Dermis microvascular lymphatic vessel endothelial cell (primary cell): ENCODE data around the gene EIF5AL1. TPM values are rescaled to one million over a fixed set of nuclear protein-coding genes. Genes with fewer than 3 reads are reported as not detected.
"Not testable (repeated sequence)": the region's sequence is repeated elsewhere in the genome, so short reads cannot be mapped to it uniquely, and the experiment has no call there.

ENCODE experiments used
- DNase-seq, 2 donors: peaks; one replicate each; pipeline versions ENCODE4 v3.0.0 to v3.0.0-alpha.2; 2010; ENCODE audit warnings: low read depth in 2 of 2
- total RNA-seq: library from RNA; depleted of rRNA; stranded (reverse); fragments of >200 nt; gene quantifications from 2 replicates; pipeline ENCODE4 v1.2.1, GENCODE V29; 2014

The EIF5AL1 gene
- total RNA-seq, 1 donor from 2014 or later = 0.39 TPM

DNA sequence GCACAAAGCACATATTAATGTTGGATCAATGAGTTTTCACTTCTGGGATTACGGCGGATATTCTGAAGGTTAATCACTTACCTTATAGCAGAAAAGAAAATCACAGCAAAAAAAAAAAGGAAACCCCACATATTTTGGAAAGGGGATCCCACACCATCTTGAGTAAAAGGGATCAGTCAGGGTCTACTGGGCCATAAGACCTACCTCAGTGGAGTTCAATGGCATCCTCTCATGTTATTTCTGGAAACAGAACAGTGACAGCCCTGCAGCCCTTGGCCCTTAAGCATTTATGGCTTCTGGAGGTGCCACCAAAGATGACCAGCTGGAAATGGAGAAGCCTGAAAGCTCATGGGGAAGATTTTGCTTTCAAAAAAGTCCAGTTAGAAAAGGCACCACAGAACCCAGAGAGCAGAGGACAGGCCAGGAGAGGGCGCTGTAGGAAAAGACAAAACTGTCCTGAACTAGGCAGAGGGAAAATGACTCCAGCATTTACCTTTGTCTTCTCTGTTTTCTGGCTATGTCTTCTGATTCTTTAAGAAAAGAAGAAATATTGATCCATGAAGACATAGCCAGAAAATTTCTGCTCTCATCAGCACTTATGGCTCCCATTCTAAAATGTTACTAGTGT, 2.9 kb upstream of the EIF5AL1 start:
- not testable (repeated sequence) for DNase-seq

GRCh38 chr10:79509934-79510508, 2.3 kb upstream of the EIF5AL1 start:
- not testable (repeated sequence) for DNase-seq

DNA sequence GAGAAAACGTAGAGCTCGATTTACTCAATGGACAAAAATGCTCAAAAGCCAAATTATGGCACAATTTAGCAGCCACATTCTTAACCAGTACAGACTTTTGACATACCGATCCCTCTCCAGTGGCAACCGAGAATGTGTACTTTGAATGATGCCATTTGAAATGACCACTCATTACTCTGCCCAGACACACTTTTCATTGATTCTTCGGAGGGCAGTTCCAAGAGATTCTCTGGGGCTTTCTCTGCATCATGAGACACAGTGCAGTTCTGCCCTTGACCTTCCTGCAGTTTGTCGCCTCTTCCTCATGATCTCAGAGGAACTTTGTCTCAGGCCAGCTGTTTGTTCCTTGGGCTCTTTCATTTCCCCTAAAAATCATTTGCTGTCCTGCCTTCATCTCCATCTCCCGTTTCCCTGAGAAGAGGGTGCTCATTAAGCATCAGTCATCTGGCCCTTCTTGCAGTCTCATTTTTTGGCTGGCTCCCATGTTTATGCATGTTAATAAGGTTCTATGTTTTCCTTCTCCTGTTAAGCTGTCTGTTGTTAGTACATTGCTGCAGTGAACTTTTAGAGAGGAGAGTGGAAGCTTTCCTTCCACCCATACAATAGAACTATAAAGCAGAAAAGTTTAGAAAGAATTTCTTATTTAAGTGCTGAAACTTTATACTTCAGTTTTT, 4.3 kb downstream of the EIF5AL1 start:
- not testable (repeated sequence) for DNase-seq

GRCh38 chr10:79517567-79517966, 5.2 kb downstream of the EIF5AL1 start:
- not testable (repeated sequence) for DNase-seq

GRCh38 chr10:79521751-79522150, 9.4 kb downstream of the EIF5AL1 start:
- DNase-seq = not testable (repeated sequence)

DNA sequence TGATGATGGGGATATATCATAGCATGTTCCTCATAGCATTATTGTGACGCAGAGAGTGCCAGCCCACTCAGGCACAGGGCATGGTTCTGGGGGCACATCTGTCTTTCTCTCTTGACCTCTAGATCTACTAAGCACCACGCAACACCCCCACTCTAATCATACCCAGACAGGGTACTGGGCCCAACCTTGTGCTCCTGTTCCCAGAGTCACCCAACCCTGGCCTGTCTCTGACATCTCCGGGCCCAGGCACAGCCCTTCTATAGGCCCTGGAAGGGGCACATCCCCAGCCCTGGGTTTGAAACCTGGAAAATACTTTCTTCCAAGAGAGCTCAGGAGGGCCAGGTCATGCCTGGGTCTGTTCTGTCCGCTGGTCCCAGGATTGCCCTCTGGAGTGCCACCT, 10.1 kb downstream of the EIF5AL1 start:
- not testable (repeated sequence) for DNase-seq

DNA sequence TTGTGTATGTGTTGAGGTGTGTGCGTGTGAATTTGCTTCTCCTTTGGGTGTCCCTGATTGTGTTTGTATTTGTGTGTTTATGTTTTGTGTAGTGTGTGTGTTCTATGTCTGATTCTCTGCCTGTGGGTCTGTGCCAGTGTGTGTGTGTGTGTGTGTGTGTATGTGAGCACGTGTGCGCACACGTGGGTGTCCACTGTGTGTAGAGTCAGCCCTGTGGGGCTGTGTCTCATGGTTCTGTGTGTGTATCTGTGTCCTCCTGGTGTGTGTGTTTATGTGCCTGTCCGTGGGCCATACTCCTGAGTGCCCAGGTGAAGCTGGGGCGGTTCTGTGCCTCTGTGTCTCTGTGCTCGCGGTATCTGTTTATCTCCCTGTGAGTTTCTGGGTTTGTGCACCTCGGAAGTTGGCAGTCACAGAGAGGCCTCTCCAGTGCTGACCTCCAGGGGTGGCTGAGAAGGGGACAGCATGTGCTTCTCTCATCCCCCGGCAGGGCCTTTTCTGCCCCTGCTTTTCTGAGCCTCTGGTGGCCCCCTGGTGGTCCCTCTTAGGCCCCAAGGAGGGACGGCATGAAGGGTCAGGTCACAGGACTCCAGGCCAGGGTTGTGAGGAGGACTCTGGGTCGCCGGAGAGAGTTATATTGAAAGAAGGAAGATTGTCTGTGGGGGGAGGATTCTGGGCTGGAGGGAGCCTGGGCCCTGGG, 11.0 kb downstream of the EIF5AL1 start:
- DNase-seq = not testable (repeated sequence)

DNA sequence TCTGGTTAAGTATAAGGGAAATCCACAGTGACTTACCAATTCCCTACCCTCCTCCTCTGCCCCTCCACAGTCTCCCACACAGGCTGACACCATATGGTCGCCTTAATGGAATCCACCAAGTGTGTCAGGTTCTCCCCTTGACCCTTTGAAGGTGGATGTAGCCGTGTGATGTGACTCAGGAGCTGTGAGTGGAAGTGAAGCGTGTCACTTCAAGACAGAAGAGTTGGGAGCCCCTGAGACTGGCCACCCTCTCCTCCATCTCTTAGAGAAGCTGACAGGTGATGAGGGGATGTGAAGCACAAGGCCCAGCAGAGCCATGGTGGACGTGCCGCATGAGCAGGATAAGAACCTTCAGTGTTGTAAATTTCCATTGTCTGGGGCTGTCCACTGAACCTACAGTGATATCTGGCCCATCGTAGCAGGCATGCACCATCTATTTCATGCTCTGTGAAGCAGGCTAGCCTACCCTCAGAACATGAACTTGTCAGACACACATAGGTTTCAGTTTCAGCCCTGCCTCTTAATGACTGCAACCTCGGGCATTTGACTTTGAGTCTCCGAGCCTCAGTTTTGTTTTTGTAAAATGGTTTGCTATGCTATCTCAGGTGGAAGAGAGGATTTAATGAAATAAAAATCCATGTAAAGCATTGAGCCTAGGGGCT, 12.8 kb downstream of the EIF5AL1 start:
- not testable (repeated sequence) for DNase-seq

DNA sequence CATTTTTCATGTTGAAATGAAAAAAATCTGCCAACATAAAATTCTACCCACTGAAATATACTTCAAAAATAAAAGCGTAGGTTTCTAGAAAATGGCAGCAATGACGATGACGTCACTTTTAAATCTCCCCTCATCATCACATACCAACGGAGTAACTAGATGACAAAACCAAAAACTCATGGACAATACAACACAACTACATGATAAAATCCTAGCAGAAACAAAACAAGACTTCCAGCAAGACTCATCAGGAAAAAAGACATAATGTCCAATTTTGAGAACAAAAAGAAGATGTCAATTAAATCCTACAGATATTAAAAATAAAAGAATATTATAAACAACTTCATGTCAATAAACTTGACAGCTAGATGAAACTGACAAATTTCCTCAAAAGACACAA, 15.9 kb downstream of the EIF5AL1 start:
- DNase-seq = not testable (repeated sequence)

DNA sequence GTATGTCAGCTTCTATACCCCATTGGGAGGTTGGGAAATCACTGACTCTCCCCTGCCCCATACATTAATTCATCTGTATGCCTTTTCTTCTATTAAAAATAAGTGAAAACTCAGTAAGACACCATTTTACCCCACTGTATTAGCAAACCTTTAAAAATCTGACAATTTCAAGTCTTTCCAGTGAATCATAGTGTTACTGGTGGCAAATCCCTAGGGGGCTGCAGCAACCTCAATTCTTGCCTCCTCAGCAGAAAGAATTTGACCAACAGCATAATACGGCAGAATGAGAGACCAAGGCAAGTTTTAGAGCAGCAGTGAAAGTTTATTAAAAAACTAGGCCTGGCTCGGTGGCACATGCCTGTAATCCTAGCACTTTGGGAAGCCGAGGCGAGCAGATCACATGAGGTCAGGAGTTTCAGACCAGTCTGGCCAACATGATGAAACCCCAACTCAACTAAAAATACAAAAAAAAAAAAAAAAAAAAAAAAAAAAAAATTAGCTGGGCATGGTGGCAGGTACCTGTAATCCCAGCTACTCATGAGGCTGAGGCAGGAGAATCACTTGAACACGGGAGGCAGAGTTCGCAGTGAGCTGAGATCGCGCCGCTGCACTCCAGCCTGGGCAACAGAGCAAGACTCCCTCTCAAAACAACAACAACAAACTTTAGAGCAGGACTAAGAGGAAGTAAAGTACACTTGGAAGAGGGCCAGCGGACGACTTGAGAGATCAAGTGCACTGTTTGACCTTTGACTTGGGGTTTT, 21.0 kb downstream of the EIF5AL1 start:
- DNase-seq = not testable (repeated sequence)

GRCh38 chr10:79533903-79534175, 21.5 kb downstream of the EIF5AL1 start:
- DNase-seq = not testable (repeated sequence)

- DNase-seq = not testable (repeated sequence)
These were observed 26.0 kb downstream of the EIF5AL1 start for GRCh38 chr10:79538311-79538710.

- DNase-seq = not testable (repeated sequence)
These were observed 28.6 kb downstream of the EIF5AL1 start for GRCh38 chr10:79540930-79541329.

DNA sequence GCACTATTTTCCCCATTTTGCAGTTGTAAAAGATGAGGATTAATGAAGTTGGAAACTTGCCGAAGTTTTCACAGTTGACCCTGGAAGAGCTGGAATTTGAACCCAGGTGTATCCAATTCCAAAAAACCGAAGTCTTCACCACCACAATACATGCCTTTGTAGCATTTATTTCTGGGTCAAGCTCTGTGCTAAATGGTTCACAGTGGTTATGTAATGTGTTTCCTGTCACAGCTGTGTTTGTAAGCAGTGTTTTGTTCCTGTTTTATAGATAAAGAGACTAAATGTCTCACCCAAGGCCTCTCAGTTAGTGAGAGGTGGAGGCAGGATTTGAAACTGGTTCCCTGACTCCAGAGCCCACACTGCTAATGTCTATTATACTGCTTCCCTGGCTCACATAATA, 30.3 kb downstream of the EIF5AL1 start:
- no peak for DNase-seq

GRCh38 chr10:79544408-79544807, 32.1 kb downstream of the EIF5AL1 start:
- DNase-seq = not testable (repeated sequence)

DNA sequence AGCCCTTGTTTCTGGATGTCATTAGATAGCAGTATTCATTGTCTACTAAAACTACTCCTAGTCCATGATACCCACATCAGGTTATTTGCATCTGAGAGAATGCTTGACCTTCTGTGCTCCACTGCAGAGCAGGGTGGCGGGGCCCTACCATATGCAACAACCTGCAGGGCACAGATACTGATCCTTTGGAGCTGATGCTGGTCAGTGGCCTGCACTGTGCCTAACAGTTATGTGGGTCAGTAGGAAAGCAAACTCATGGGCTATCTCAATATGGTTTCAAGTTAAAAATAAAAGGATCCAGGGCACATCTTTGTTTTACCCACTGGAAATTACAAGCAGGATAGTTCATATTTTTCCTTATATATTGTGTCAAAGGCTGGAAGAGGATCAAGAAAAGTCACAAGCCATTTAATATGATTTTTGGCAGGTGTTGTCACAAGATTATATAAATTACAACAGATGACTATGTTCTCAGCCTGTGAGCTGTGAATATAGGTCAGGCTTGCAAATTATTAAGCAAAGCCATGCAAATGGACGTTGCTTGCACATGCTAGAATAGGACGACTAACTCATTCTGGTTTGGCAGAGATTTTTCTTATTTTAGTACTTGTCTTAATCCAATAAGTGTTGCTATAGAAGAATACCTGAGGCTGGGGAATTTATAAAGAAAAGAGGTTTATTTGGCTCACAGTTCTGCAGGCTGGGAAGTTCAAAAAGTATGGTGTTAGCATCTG, 32.8 kb downstream of the EIF5AL1 start:
- not testable (repeated sequence) for DNase-seq

GRCh38 chr10:79547128-79547527, 34.8 kb downstream of the EIF5AL1 start:
- not testable (repeated sequence) for DNase-seq

GRCh38 chr10:79547973-79548372, 35.6 kb downstream of the EIF5AL1 start:
- DNase-seq = no peak

DNA sequence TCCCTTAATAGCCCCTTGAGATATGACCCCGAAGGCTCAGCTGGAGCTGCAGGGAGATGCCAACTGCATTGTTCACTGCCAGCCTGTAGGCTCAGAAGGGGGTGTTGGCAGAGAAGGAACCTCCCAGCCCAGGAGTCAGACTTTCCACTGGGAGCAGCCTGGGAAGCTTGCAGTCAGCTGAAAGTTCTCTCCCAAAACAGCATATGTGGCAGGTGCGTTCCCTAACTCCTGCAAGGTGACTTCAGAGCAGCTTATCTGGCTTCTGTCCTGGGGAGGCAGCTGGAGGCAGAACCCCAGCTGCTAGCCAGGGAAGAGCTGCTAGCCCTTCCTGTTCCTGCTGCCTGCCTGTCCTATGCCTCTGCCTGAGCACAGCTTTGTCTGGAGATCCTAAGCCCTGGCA, 39.8 kb downstream of the EIF5AL1 start:
- no peak for DNase-seq
